ENCODE data around the gene PLPPR2.
"Not testable (repeated sequence)": the region's sequence is repeated elsewhere in the genome, so short reads cannot be mapped to it uniquely, and the experiment has no call there.

The PLPPR2 gene

DNA sequence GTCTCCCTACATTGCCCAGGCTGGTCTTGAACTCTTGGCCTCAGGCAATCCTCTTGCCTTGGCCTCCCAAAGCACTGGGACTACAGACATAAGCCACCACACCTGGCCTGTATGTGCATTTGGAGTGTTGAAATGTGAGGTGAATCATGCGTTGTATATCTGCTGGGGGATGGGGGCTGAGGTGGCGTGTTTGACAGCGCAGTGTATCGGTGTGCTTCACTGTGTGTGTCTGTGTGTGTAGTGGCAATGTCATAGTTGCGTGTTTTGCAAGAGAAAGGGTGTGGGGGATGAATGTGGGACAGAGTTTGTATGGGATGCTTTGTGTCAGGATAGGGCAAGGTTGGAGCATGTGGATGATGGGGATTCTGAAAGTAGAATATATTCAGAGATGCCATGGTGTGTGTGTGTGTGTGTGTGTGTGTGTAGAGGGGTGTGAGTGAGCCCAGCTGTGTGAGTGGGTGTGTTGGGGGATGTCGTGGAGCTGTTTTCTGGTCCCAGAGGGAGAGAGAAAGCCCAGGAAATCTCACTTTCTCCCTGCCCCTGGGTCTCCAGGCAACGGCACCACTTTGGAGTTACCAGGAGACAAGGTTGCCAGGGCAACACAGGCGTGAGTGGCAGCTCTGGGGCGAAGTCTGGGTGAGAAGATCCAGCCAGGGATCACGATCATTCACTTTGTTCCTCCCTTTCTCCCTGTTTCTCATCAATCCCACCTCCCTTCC lies 18.1 kb downstream of the PLPPR2 start:
- DNase-seq (ENCODE audit: low read depth) = no peak

DNA sequence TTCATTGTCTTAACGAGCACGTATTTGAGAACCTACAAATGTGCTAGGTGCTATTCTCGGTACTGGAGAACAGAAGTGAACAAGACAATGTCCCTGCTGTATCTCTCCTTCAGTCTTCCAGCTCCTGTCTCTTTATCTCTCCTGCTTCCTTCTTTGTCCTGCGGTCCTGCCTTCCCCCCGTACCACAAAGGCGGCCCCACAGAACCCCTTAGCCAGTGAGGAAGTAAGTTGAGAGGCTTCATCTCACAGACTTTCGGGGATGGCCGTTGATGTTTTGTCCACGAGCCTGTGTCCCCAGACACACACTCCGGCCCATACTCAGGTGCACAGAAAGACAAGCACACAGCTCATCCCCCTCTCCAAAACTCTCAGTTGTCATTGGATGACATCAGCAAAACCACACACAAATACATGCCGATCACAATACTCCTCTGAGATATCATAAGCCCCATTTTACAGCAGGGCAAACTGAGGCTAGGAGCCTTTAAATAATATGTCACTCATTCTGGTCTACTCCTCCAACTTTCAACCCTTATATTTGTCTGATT lies 18.7 kb downstream of the PLPPR2 start:
- no peak for DNase-seq (ENCODE audit: low read depth)

DNA sequence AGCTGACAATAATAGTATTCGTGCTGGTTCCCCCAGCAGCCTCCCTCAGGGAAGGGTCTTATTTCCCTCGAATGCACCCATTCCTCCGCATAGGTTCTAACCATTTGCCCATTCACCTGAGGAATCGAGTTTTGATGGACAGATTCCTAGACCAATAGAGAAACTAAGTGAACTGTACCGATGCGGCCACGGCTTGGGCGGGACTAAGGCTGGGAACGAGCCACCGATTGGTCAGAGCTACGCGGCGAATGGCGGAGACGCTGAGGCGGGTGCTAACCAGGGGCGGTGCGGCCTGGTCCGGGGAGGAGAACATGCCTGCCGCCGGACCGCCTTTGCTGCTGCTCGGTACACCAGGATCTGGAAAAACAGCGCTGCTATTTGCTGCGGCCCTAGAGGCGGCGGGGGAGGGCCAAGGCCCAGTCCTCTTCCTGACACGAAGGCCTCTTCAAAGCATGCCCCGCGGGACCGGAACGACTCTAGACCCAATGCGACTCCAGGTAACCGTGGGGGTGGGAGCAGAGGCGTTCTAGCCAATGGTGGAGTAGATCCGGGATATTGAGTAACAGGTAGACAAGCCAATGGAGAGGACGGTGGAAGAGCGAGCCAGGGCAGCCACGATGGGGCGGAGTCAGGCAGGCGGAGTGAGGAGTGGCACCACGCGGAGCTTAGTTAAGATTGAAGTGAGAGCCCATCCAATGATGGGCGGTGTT lies 19.4 kb downstream of the PLPPR2 start, which contains the start of gene SWSAP1:
SWSAP1 (plus strand) TSS at position 234 of the 710 bp plus-strand sequence; CDS start at position 249, 15 bp downstream.
- peak; percentile 100 for DNase-seq (ENCODE audit: low read depth)

DNA sequence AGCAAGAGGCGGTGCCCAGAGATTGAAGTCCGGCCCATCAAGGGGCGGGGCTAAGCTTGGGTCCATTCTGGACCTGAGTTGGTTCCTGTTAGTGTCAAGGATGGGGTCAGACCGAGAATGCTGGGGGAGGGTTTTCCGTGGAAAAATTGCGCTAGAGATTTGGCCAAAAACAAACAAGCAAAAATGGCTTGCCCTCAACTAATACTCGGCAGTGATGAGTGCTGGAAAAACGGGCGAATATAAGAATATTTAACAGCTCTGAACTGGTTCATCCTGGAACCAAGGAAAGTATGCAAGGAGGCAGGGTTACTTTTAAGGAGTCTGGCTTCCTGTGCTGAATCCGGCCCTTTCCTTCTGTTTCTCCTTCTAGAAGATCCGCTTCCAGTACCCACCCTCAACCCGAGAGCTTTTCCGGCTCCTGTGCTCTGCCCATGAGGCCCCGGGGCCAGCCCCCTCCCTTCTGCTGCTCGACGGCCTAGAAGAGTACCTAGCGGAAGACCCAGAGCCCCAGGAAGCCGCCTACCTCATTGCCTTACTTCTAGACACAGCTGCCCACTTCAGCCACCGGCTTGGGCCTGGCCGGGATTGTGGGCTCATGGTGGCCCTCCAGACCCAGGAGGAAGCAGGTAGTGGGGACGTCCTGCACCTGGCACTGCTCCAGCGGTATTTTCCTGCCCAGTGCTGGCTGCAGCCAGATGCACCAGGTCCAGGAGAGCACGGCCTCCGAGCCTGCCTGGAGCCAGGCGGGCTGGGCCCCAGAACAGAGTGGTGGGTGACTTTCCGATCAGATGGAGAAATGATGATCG lies 20.1 kb downstream of the PLPPR2 start:
- DNase-seq (ENCODE audit: low read depth) = no peak

DNA sequence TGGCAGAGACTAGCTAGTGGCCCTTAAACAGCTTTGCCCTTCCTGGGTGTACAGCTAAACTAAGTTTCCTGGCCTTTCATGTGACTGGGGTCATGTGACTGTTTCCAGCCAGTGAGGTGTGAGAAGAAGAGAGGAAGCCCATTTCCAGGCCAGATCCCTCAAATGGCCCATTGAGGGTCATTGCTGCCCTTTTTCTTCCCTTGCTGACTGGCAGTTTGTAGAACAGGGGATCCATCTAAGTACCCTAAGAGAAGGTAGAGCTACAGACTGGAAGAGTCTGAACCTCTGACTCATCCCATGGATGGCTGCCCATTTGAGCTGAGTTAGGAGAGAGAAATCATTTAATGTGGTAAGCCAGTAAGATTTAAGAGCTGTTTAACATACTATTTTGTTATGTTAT lies 22.0 kb downstream of the PLPPR2 start:
- DNase-seq (ENCODE audit: low read depth) = peak; percentile 90

DNA sequence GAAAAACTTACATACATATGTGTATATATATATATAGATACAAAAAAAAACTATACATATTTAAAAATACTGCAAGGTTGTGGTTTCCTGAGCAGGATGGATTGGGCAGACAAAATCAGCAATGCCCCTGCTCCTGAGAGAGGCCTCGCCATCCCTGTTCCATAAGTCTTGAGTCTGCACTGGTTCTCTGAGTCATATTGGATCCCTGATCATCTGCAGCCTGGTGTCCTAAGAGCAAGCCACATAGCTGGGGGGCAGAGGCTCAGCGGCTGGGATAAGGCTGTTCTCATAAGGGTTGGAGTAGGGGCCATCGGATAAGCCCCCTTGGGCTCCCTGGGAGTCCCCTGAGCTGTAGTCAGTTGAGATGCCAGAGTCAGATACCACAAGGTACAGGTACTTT lies 22.5 kb downstream of the PLPPR2 start:
- DNase-seq (ENCODE audit: low read depth) = peak; percentile 38

DNA sequence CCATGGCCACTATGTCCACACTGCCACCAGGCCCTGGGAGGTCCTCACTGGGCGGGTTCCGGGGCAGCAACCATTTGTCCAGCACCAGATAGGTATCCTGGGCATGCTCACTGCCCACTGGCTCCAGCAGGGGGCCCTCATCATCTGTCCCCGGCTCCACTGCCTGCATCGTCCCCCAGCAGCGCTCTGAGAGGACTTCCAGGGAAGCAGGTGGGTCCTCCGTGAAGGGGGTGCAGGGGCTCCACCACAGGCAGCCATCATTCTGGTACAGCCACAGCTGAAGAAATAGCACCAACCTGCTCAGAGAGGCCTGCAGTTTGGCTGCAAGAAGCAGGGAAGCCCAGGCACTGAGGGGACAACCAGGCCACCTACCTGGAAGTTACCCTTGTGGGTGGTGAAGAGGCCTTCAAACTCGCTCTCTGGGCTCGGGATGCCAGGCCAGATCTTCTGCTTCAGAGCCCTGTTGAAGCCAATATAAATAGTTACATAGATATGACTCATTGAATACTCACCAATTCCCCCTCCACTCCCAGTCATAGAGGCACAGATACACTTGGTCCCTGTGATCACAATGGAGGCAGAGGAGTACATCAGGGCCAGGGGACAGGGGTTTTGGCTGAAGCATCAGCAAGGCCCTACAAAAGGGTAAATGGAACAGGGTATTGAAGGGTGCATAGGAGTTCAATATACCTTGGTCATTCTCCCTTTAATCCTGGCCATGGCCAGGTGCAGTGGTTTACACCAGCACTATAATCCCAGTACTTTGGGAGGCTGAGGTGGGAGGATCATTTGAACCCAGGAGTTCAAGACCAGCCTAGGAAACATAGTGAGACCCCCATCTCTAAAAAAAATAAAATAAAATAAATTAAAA lies 23.3 kb downstream of the PLPPR2 start:
- DNase-seq (ENCODE audit: low read depth) = peak; percentile 75

DNA sequence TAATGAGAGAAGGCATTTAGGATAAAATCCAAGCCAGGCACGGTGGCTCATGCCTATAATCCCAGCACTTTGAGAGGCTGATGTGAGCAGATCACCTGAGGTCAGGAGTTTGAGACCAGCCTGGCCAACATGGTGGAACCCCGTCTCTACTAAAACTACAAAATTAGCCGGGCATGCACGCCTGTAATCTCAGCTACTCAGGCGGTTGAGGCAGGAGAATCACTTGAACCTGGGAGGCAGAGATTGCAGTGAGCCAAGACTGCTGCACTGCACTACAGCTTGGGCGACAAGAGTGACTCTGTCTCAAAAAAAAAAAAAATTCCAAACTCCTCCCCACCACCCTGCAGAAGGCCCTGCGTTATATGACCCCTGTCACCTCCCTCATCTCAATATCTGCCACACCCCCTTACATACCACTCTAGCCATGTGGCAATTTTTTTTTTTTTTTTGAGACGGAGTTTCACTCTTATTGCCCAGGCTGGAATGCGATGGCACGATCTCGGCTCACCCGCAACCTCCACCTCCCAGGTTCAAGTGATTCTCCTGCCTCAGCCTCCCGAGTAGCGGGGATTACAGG lies 24.1 kb downstream of the PLPPR2 start:
- not testable (repeated sequence) for DNase-seq (ENCODE audit: low read depth)

DNA sequence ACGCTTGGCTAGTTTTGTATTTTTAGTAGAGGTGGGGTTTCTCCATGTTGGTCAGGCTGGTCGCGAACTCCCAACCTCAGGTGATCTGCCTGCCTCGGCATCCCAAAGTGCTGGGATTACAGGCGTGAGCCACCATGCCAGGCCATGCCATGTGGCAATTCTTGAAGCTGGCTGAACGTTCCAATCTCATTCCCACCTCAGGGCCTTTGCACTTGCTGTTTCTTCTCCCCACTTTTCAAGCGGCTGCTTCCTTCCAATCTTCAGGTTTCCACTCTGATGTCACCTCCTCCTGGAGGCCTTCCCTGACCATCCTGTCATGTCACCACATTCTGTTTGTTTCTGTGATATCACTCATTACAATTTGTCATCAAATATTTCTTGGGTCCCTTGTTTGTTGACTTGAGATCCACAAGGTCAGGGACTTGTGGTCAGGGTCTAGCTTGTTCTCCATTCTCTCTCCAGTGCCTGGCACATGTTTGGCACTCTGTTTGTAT lies 24.7 kb downstream of the PLPPR2 start:
- DNase-seq (ENCODE audit: low read depth) = no peak

DNA sequence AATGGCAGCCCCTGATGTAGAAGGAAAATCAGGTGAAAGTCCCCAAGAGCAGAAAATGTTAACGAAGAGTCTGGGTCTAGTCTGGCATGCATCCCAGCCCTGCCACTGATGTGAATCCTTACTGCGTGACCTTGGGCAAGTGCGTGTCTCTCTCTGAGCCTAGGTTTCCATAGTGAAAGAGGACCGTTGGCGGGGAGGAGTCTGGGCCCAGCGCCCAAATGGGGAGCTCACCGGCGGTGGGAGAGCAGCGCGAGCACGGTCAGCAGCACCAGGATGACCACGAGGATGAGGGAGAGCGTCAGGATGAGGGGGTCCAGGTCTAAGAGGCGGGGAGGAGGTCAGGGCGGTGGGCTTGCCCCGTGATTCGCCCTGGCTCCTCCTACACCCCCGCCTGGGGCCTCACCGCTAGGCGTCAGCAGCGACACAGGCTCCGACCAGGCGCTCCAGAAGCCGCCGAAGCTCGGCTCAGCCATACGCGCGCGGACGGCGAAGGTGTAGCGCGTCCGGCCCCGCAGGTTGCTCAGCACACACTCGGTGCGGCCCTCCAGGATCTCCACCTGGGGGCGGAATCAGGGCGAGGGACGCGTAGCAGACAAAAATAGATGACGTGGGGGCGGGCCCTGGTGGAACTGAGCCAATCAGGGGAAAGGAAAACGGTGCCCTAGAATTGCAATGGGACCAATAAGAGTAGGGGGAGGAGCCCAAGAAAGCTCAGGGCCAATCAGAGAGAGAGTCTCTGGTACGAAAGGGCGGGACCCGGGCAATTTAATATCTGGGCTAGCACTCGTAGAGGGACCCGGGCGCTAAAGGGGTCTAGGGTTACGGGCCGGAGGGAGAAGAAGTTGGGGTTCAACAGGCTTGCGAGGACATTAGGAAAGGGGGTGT lies 25.7 kb downstream of the PLPPR2 start:
- DNase-seq (ENCODE audit: low read depth) = peak; percentile 95

DNA sequence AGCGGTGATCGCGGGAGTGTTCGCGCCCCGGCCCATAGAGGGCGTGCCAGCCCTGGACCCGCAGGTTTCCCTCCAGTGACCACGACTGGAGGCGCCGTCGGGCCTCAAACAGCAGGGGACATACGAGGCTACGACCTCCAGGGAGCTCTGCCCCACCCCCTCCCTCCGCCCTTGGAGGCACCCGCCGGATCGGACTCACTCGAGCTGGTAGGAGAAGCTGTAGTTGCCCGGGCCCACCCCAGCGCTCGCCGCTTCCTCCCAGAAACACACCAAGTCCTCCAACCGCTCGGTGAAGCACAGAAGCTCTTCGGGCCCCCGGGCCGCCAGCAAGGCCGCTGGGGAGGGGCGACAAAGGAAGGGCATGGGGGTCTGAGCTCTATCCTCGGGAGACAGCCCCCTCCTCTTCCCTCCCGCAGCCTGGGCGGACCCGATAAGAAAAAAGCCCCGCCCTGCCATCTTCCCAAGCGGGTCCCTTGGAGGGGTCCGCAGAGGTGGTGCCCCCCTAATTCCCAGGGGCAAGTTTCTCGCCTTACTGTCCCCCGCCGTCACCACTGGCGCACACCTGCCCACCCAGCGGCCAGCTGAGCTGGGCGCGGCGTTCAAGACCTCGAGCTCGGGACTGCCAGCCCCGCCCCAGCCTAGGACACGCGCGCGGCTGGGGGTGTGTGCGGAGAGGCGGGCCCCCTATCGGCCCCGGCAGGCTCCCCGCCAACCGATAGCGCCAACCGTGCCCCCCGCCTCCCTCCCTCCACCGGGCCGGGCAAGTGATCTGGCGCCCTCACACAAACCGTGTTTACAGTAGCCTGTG lies 27.9 kb downstream of the PLPPR2 start:
- DNase-seq (ENCODE audit: low read depth) = peak; percentile 10

DNA sequence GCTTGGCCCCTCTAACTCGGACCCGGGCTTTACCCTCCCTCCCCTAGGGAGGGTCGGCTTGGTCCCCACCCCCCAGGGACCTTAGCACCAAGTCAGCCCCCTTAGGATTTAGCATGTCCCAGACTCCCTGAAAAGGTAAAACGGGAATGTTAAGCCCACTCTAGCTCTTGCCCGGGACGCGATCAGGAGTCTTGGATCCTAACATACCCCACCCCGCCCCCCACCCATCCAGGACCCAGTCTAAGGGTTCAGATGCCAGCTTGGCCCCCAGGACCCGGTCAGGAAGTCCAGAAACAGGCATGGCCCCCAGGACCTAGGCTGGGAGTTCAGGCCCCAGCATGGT lies 28.4 kb downstream of the PLPPR2 start:
- DNase-seq (ENCODE audit: low read depth) = no peak

DNA sequence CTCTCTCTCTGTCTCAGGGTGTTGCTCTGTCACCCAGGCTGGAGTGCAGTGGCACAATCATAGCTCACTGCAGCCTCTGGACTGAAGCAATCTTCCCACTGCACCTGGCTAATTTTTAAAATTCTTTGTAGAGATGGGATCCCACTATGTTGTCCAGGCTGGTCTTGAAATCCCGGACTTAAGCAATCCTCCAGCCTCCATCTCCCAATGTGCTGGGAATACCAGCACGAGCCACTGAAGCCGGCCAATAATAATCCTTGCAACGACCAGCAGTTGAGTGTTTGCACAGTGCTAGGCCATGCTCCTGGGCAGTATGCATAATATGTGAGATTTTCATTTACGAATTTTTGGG lies 29.5 kb downstream of the PLPPR2 start:
- no peak for DNase-seq (ENCODE audit: low read depth)

DNA sequence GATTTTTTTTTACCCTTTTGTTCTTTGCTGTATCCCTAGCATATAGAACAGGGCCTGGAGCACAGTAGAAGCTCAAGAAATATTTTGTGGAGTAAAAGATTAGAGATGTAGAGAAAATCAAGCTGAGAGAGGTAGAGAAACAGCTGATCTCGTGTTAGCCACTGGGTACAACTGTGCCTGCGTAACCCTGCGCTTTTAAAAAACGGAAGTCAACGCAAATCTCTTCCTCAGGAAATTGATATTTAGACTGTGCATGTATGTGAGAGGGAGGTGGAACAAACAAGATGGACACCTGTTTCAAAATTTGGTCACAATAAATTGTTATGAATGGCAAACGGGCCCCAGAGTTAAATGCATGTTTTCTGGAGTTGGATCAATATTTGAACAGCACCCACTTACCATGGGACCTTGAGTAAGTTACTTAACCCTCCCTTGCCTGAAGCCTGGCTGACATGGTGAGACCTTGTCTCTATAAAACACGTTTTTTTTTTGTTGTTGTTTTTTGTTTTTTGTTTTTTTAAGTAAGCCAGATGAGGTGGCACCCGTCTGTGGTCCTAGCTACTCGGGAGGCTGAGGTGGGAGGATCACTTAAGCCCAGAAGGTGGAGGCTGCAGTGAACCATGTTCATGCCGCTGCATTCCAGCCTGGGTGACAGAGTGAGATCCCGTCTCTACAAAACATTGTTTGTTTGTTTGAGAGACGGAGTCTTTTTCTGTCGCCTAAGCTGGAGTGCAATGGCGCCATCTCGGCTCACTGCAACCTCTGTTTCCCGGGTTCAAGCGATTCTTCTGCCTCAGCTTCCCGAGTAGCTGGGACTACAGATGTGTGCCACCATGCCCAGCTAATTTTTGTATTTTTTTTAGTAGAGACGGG lies 32.2 kb downstream of the PLPPR2 start:
- DNase-seq (ENCODE audit: low read depth) = no peak

DNA sequence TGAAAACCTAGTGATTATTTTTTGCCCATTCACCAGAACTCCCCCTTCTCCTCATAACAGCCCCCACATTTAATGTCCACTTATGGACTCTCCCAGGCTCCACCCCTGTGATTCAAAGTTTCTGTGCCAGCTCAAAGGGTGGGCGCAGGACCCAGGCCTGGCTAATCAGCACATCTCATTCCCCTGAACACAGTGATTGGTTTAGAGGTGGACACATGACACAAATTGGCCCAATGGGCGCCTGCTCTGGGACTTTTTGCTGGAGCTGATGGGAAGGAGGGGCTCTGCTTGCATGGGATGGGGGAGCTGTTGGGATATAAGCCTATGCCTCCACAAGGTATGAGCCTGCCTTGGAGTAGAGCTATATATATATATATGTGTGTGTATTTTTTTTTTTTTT lies 35.1 kb downstream of the PLPPR2 start:
- no peak for DNase-seq (ENCODE audit: low read depth)

DNA sequence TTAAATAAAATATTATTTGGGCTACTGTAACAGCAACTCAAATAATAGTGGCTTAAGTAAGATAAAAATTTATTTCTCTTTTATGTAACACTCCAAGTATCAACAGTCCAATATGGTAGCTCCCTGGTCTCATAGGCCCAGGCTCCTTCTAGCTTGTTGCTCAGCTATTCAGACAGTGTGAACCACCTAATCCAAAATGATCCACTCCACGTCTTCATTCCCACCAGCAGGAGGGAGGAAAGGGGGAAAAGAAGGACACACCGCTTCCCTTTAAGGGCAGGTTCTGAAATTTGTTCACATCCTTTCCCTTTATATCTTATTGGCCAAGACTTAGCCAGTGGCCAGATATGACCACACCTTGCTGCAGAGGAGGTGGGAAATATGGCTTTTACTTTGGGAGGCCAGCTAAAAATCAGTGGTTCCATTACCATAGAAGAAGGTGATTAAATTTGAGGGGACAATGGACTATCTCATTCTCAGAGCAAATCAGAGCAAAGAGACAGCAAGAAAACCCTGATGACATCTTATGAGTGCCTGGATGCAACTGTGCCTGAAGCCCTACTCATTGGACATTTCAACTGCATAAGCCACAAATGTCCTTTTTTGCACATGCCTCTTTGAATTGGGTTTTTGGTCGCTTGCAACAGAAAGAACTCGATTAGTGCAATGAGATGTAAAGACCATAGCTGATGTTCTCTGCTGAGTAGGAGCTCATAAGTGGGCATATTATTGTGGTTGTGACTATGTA lies 35.9 kb downstream of the PLPPR2 start:
- no peak for DNase-seq (ENCODE audit: low read depth)

DNA sequence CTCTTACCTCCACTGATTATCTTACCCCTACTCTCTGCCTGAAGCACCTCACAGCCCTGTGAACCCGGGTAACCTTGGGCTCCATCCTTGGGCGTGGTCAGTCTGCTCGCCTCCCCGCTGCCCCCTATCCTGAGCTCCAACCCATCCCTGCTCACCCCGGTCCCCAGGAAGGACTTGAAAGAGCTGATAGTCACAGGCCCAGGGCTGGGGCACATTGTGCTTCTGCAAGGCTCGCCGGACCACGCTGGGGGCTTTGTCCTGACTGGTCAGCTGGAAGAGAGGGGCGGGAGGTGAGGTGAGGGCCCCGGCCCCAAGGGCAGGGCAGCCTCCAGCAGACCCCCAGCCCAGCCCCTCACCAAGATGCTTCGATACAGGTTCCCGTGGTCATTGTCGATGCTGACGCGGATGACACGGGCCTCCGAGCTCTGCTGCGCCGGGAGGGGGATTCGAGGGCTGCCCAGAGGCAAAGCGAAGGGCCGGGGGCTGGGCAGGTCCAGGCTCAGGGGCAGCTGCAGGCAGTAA lies 41.9 kb downstream of the PLPPR2 start:
- DNase-seq (ENCODE audit: low read depth) = no peak

All from iris pigment epithelial cell (primary cell).